ENCODE results near the gene DLGAP4.

The DLGAP4 gene

GRCh38 chr20:36532388-36532787 is 226.2 kb downstream of the DLGAP4 start:
- no peak for TF ChIP-seq CTBP1 (IDR thresholded peaks at IDR 0.05; ENCODE audit: borderline replicate concordance)
- no peak for TF ChIP-seq ARNT (IDR thresholded peaks at IDR 0.05)
- TF ChIP-seq SUZ12 (IDR thresholded peaks at IDR 0.05) = no peak
- no peak for TF ChIP-seq LEF1 (IDR thresholded peaks at IDR 0.05; ENCODE audit: borderline replicate concordance)
- TF ChIP-seq HDGF (IDR thresholded peaks at IDR 0.05; ENCODE audit: borderline replicate concordance) = no peak
- CTCF ChIA-PET = no interaction called here
- POLR2A ChIA-PET = no interaction called here
- DNase-seq (ENCODE audit: extremely low spot score) = no peak

GRCh38 chr20:36532822-36533221 is 226.7 kb downstream of the DLGAP4 start:
- ChIA-PET CTCF (no interaction called here), POLR2A (no interaction called here)
- no peak for DNase-seq (ENCODE audit: extremely low spot score)
- TF ChIP-seq ELF4 (IDR thresholded peaks at IDR 0.05) (no peak), FOXA1 (IDR thresholded peaks at IDR 0.05) (no peak), TARDBP (IDR thresholded peaks at IDR 0.05) (no peak), PKNOX1 (IDR thresholded peaks at IDR 0.05) (no peak), ARNT (IDR thresholded peaks at IDR 0.05) (no peak), FOXM1 (IDR thresholded peaks at IDR 0.05; ENCODE audit: borderline replicate concordance) (no peak), SUZ12 (IDR thresholded peaks at IDR 0.05) (no peak), NFRKB (IDR thresholded peaks at IDR 0.05) (no peak), SP1 (IDR thresholded peaks at IDR 0.05) (no peak), ZNF384 (IDR thresholded peaks at IDR 0.05) (no peak), HDGF (IDR thresholded peaks at IDR 0.05; ENCODE audit: borderline replicate concordance) (no peak), CTBP1 (IDR thresholded peaks at IDR 0.05; ENCODE audit: borderline replicate concordance) (no peak), L3MBTL2 (conservative IDR thresholded peaks at IDR 0.05) (no peak), LEF1 (IDR thresholded peaks at IDR 0.05; ENCODE audit: borderline replicate concordance) (no peak), BHLHE40 (IDR thresholded peaks at IDR 0.05; ENCODE audit: borderline replicate concordance) (no peak), FOXK2 (IDR thresholded peaks at IDR 0.05) (no peak)

- DNase-seq (ENCODE audit: extremely low spot score) = no peak
- ChIA-PET POLR2A (no interaction called here), CTCF (no interaction called here)
- TF ChIP-seq HDGF (IDR thresholded peaks at IDR 0.05; ENCODE audit: borderline replicate concordance) (no peak), PKNOX1 (IDR thresholded peaks at IDR 0.05) (no peak), ARNT (IDR thresholded peaks at IDR 0.05) (no peak), BHLHE40 (IDR thresholded peaks at IDR 0.05; ENCODE audit: borderline replicate concordance) (no peak), FOXK2 (IDR thresholded peaks at IDR 0.05) (no peak), SP1 (IDR thresholded peaks at IDR 0.05) (no peak)
Observed at GRCh38 chr20:36538026-36538722, 232.0 kb downstream of the DLGAP4 start.

- no peak for TF ChIP-seq FOXK2 (IDR thresholded peaks at IDR 0.05)
- TF ChIP-seq SUZ12 (IDR thresholded peaks at IDR 0.05) = no peak
- no peak for TF ChIP-seq ELF4 (IDR thresholded peaks at IDR 0.05)
- no peak for TF ChIP-seq ZNF384 (IDR thresholded peaks at IDR 0.05)
- no peak for TF ChIP-seq ARNT (IDR thresholded peaks at IDR 0.05)
- TF ChIP-seq PKNOX1 (IDR thresholded peaks at IDR 0.05) = no peak
- TF ChIP-seq FOXA1 (IDR thresholded peaks at IDR 0.05) = no peak
- no peak for TF ChIP-seq NFRKB (IDR thresholded peaks at IDR 0.05)
- no peak for TF ChIP-seq LEF1 (IDR thresholded peaks at IDR 0.05; ENCODE audit: borderline replicate concordance)
- no peak for TF ChIP-seq HDGF (IDR thresholded peaks at IDR 0.05; ENCODE audit: borderline replicate concordance)
- no peak for TF ChIP-seq TARDBP (IDR thresholded peaks at IDR 0.05)
- no peak for TF ChIP-seq FOXM1 (IDR thresholded peaks at IDR 0.05; ENCODE audit: borderline replicate concordance)
- no peak for TF ChIP-seq SP1 (IDR thresholded peaks at IDR 0.05)
- TF ChIP-seq BHLHE40 (IDR thresholded peaks at IDR 0.05; ENCODE audit: borderline replicate concordance) = no peak
- no peak for TF ChIP-seq CTBP1 (IDR thresholded peaks at IDR 0.05; ENCODE audit: borderline replicate concordance)
- no peak for TF ChIP-seq L3MBTL2 (conservative IDR thresholded peaks at IDR 0.05)
- POLR2A ChIA-PET = no interaction called here
- no peak for DNase-seq (ENCODE audit: extremely low spot score)
- CTCF ChIA-PET = no interaction called here
Observed at GRCh38 chr20:36540551-36541211, 234.5 kb downstream of the DLGAP4 start.

GRCh38 chr20:36541227-36541767 is 235.2 kb downstream of the DLGAP4 start, which contains the start of gene MYL9:
Gene MYL9, plus strand, starts transcription at chr20:36541519. Its CDS starts 3,366 bp downstream, at chr20:36544885.
- POLR2A ChIA-PET = no interaction called here

More at GRCh38 chr20:36541227-36541767, 235.2 kb downstream of the DLGAP4 start, which contains the start of gene MYL9:
- DNase-seq (ENCODE audit: extremely low spot score) = no peak
- TF ChIP-seq SUZ12 (IDR thresholded peaks at IDR 0.05) (no peak), BHLHE40 (IDR thresholded peaks at IDR 0.05; ENCODE audit: borderline replicate concordance) (no peak), L3MBTL2 (conservative IDR thresholded peaks at IDR 0.05) (no peak), LEF1 (IDR thresholded peaks at IDR 0.05; ENCODE audit: borderline replicate concordance) (no peak), CTBP1 (IDR thresholded peaks at IDR 0.05; ENCODE audit: borderline replicate concordance) (no peak), ARNT (IDR thresholded peaks at IDR 0.05) (no peak), ZNF384 (IDR thresholded peaks at IDR 0.05) (no peak), HDGF (IDR thresholded peaks at IDR 0.05; ENCODE audit: borderline replicate concordance) (no peak), NFRKB (IDR thresholded peaks at IDR 0.05) (no peak), PKNOX1 (IDR thresholded peaks at IDR 0.05) (no peak), SP1 (IDR thresholded peaks at IDR 0.05) (no peak), TARDBP (IDR thresholded peaks at IDR 0.05) (no peak), ELF4 (IDR thresholded peaks at IDR 0.05) (no peak), FOXM1 (IDR thresholded peaks at IDR 0.05; ENCODE audit: borderline replicate concordance) (no peak)
- CTCF ChIA-PET = interaction anchor here (0.6 kb wide), 1 partner anchor 445 kb away, joined by 4 read pairs; no protein-coding TSS in a partner anchor
